HCT116 (cell line): Measurements from ENCODE around the gene SAMSN1. TPM values are rescaled to one million over a fixed set of nuclear protein-coding genes. Genes with fewer than 3 reads are reported as not detected.

ENCODE experiments used
- ATAC-seq: fragments of 200-7000 bp; cut with Tn5 transposase; 2 replicates; pipeline ENCODE4 v1.9.1; 2020; ENCODE audit warnings: mild to moderate bottlenecking, moderate library complexity
- BruUV-seq: library from RNA; stranded (reverse); fragments of 400-500 nt; replicated peaks from 2 replicates; lab custom pipeline; 2021; lab: Mats Ljungman, UMichigan
- CTCF ChIA-PET: fragments of 300-600 bp; sonication (Branson Sonifier 250); formaldehyde crosslinking; loops from one replicate; lab custom pipeline; 2021; ENCODE audit warnings: antibody characterized with exemption; lab: Charles Lee
- POLR2A ChIA-PET: fragments of 300-600, 350-600 bp; sonication (Branson Sonifier 250); formaldehyde crosslinking; loops from one replicate; lab custom pipeline; 2021; ENCODE audit warnings: antibody characterized with exemption; lab: Charles Lee
- RAD21 ChIA-PET, 2 experiments: fragments of 300-600 bp; sonication (Branson Sonifier 250); formaldehyde crosslinking; loops; one replicate each; lab custom pipeline; 2023; ENCODE audit warnings: low total read pairs in 2 of 2; ENCODE audit not compliant: uncharacterized antibody in 2 of 2, unreplicated experiment in 2 of 2, low non-redundant PET in 1 of 2; lab: Charles Lee
- DNase-seq: peaks from one replicate; pipeline ENCODE4 v3.0.0-alpha.2; 2010; ENCODE audit warnings: low read depth, low spot score
- H2AFZ ChIP-seq: fragments of 200-600 bp; shearing (Covaris generic), sonication (generic); 2 replicates; pipeline ENCODE4 v1.6.1; 2017; ENCODE audit warnings: low read depth, mixed run types, mixed read lengths, antibody characterized with exemption, low read length; ENCODE audit not compliant: poor library complexity, severe bottlenecking
- H3K27ac ChIP-seq: 2 replicates; pipeline ENCODE4 v1.5.1; 2012; ENCODE audit warnings: low read depth, low read length
- H3K27me3 ChIP-seq: fragments of 200-600 bp; sonication (generic); 2 replicates; pipeline ENCODE4 v1.6.1; 2016; ENCODE audit warnings: mixed run types, low read length, mixed read lengths; ENCODE audit not compliant: insufficient read depth
- H3K36me3 ChIP-seq, 2 experiments: fragments of 200-500 bp in 1 of 2; fragments of 200-600 bp in 1 of 2; sonication (Bioruptor generic) in 1 of 2; sonication (generic) in 1 of 2; 2 replicates each; pipeline versions ENCODE4 v1.5.1 to v1.6.1; 2014 to 2016; ENCODE audit warnings: low read length in 2 of 2, inconsistent platforms in 1 of 2, mixed read lengths in 1 of 2, mixed run types in 1 of 2; ENCODE audit not compliant: insufficient read depth in 2 of 2, control insufficient read depth in 1 of 2
- H3K4me1 ChIP-seq, 2 experiments: fragments of 200-600 bp in 1 of 2; sonication (generic) in 1 of 2; 2 replicates each; pipeline versions ENCODE4 v1.5.1 to v1.6.1; 2012 to 2017; ENCODE audit warnings: low read length in 2 of 2, inconsistent platforms in 1 of 2, mild to moderate bottlenecking in 1 of 2, mixed read lengths in 1 of 2, mixed run types in 1 of 2, moderate library complexity in 1 of 2; ENCODE audit not compliant: insufficient read depth in 2 of 2, control insufficient read depth in 1 of 2
- H3K4me2 ChIP-seq: fragments of 200-600 bp; sonication (generic); 2 replicates; pipeline ENCODE4 v1.6.1; 2017; ENCODE audit warnings: mixed run types, low read length, mixed read lengths
- H3K4me3 ChIP-seq, 2 experiments: fragments of 200-600 bp in 1 of 2; sonication (generic) in 1 of 2; replicated peaks in 1 of 2; 2 replicates each; pipeline ENCODE4 v1.5.1; 2011 to 2016; ENCODE audit warnings: low read length in 2 of 2, control low read depth in 1 of 2, low read depth in 1 of 2, mild to moderate bottlenecking in 1 of 2, mixed read lengths in 1 of 2, mixed run types in 1 of 2
- H3K79me2 ChIP-seq: fragments of 200-600 bp; sonication (generic); 2 replicates; pipeline ENCODE4 v1.6.1; 2017; ENCODE audit warnings: mild to moderate bottlenecking, mixed run types, low read length, moderate library complexity, mixed read lengths; ENCODE audit not compliant: insufficient read depth
- H3K9ac ChIP-seq: fragments of 200-600 bp; sonication (generic); 2 replicates; pipeline ENCODE4 v1.6.1; 2016; ENCODE audit warnings: low read length, mixed read lengths
- H3K9me2 ChIP-seq: fragments of 200-600 bp; sonication (generic), shearing (Covaris generic); 2 replicates; pipeline ENCODE4 v1.6.1; 2017; ENCODE audit warnings: mixed run types, mild to moderate bottlenecking, moderate library complexity; ENCODE audit not compliant: insufficient read depth
- H3K9me3 ChIP-seq, 2 experiments: fragments of 200-500 bp in 1 of 2; fragments of 200-600 bp in 1 of 2; sonication (Bioruptor generic) in 1 of 2; sonication (generic) in 1 of 2; 2 replicates each; pipeline ENCODE4 v1.6.1; 2014 to 2017; ENCODE audit warnings: low read length in 2 of 2, mixed read lengths in 2 of 2, inconsistent platforms in 1 of 2, low read depth in 1 of 2, mild to moderate bottlenecking in 1 of 2, mixed run types in 1 of 2, moderate library complexity in 1 of 2; ENCODE audit not compliant: control insufficient read depth in 1 of 2, insufficient read depth in 1 of 2
- H4K20me1 ChIP-seq: fragments of 200-600 bp; sonication (generic), shearing (Covaris generic); 2 replicates; pipeline ENCODE4 v1.6.1; 2017; ENCODE audit warnings: mixed run types, mild to moderate bottlenecking, moderate library complexity; ENCODE audit not compliant: insufficient read depth
- CBX3 ChIP-seq: IDR thresholded peaks from 2 replicates; pipeline ENCODE4 v1.6.1; 2012; ENCODE audit warnings: low read depth
- ELF1 ChIP-seq: IDR thresholded peaks from 2 replicates; pipeline ENCODE4 v1.6.1; 2012; ENCODE audit warnings: low read depth, borderline replicate concordance
- EZH2 ChIP-seq: fragments of 200-600 bp; sonication (generic); IDR thresholded peaks from 2 replicates; pipeline ENCODE4 v1.6.1; 2017; ENCODE audit warnings: antibody characterized with exemption, mixed run types
- POLR2AphosphoS5 ChIP-seq: IDR thresholded peaks from 2 replicates; pipeline ENCODE4 v1.6.1; 2011; ENCODE audit warnings: mild to moderate bottlenecking, low read depth, low read length, moderate library complexity
- SP1 ChIP-seq: IDR thresholded peaks from 2 replicates; pipeline ENCODE4 v1.6.1; 2012; ENCODE audit warnings: low read depth
- intact Hi-C: fragments of 100-400 bp; cut with micrococcal nuclease; formaldehyde crosslinking; loops from 2 replicates; pipeline ENCODE4 v1.10.0; 2022
- total RNA-seq: library from RNA; stranded (reverse); gene quantifications from one replicate; pipeline ENCODE4 v1.2.1, GENCODE V29; 2021; ENCODE audit not compliant: unreplicated experiment

Gene SAMSN1
- total RNA-seq, 1 experiment from 2014 or later, result 0.57 TPM

DNA sequence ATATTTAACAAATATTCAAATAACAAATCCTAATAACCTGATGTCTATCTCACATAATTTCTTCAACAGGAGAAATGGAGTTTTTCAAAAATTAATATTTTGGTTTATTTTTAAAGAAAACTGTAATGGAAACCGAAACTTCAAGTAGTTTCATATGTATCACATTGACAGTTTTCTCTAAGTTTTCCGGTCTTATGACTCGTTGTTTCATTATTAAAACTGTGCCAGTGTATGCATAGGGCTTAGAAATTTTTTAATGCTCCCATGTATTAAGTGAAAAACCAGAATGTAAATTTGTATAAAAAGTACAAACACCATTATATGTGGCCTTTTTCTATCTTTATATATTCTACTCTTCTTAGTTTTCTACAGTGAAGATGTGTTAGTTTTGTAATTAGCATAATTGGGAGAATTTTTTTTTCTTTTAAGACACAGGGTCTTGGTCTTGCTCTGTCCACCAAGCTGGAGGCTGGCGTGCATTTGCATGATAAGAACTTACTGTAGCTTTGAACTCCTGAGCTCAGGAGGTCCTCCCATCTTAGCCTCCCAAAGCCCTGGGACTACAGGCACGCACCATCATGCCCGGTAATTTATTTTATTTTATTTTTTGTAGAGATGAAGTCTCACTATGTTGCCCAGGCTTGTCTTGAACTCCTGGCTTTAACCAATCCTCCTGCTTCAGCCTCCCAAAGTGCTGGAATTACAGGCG is 43.9 kb upstream of the SAMSN1 start:
- Histone ChIP-seq H3K27me3 (no peaks in the 10 kb centered on the region), H3K9me3 (no peaks in the 10 kb centered on the region), H2AFZ (no peak overlapping the region), H3K4me3 (no peak overlapping the region), H3K9me2 (no peaks in the 10 kb centered on the region), H3K4me1 (no peaks in the 10 kb centered on the region), H3K36me3 (no peaks in the 10 kb centered on the region), H3K4me2 (no peak overlapping the region), H3K27ac (no peak overlapping the region), H3K9ac (no peak overlapping the region), H3K79me2 (no peaks in the 10 kb centered on the region), H4K20me1 (no peaks in the 10 kb centered on the region)
- no TSS peak for BruUV-seq
- no peak for TF ChIP-seq POLR2AphosphoS5
- TF ChIP-seq ELF1, result no peak
- CTCF ChIA-PET, result no interaction called here
- ATAC-seq, result no peak
- POLR2A ChIA-PET, result no interaction called here
- intact Hi-C loops, result no loop called here
- no peak for DNase-seq
- RAD21 ChIA-PET, result no interaction called here

DNA sequence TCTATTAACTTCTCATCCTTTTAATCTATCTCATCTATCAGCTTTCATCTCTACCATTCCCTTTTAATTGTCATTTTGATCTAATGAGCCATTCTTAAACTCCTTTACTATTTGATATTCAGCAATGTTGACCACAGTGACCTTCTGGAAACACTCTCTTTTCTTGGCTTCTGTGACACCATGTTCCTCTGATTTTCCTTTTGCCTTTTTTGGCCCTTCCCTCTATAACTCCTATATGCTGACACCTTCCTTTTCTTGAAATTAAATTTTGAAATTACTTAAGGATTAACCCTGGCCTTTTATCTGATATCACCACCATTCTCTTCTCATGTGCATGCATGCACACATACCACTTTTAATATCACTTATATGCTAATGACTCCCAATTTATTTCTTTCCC is 41.2 kb upstream of the SAMSN1 start:
- ATAC-seq (no peak), DNase-seq (no peak)
- no peak for TF ChIP-seq EZH2
- TF ChIP-seq SP1, result no peak
- no peak for TF ChIP-seq CBX3
- intact Hi-C loops, result no loop called here
- POLR2A ChIA-PET, result no interaction called here
- Histone ChIP-seq H3K4me3 (no peak overlapping the region), H3K27me3 (no peaks in the 10 kb centered on the region), H3K79me2 (no peaks in the 10 kb centered on the region), H4K20me1 (no peaks in the 10 kb centered on the region), H3K4me1 (no peaks in the 10 kb centered on the region), H2AFZ (no peak overlapping the region), H3K9me2 (no peaks in the 10 kb centered on the region), H3K36me3 (no peaks in the 10 kb centered on the region), H3K4me2 (no peak overlapping the region), H3K9me3 (no peaks in the 10 kb centered on the region), H3K9ac (no peak overlapping the region), H3K27ac (no peak overlapping the region)
- CTCF ChIA-PET, result no interaction called here
- no TSS peak for BruUV-seq
- RAD21 ChIA-PET, result no interaction called here
